ENCODE results near the gene ISLR. TPM values are rescaled to one million over a fixed set of nuclear protein-coding genes. Genes with fewer than 3 reads are reported as not detected.

ISLR gene
- total RNA-seq, 1 experiment from 2014 or later = 0.12 TPM

- H3K9me2 ChIP-seq (ENCODE audit: insufficient read depth) = no peaks in the 10 kb centered on the region
- no peak overlapping the region for H2AFZ ChIP-seq (ENCODE audit: low read depth, low read length, poor library complexity, severe bottlenecking)
- ATAC-seq (no peak), DNase-seq (ENCODE audit: low read depth, low spot score) (no peak)
- no peak overlapping the region for H3K27ac ChIP-seq (ENCODE audit: low read depth, low read length)
- no TSS peak for BruUV-seq (replicated peaks)
- no peak overlapping the region for H3K4me2 ChIP-seq (ENCODE audit: low read length)
- H3K9ac ChIP-seq (ENCODE audit: low read length) = no peak overlapping the region
- RAD21 ChIA-PET (ENCODE audit: low non-redundant PET in 1 of 2, low total read pairs in 2 of 2, uncharacterized antibody in 2 of 2, unreplicated experiment in 2 of 2) = no interaction called here
- H3K27me3 ChIP-seq (ENCODE audit: insufficient read depth, low read length) = peaks cover 50% of the 10 kb centered on the region; the same call in 1 of the 2 replicates
- POLR2A ChIA-PET = no interaction called here
- CTCF ChIA-PET = no interaction called here
- H3K4me1 ChIP-seq (ENCODE audit: control insufficient read depth in 1 of 2, insufficient read depth in 2 of 2, low read length in 2 of 2) = peaks cover 0 to 8% of the 10 kb centered on the region in 2 experiments; a peak in 3 of 4 replicates
- H3K79me2 ChIP-seq (ENCODE audit: insufficient read depth, low read length) = no peaks in the 10 kb centered on the region
- no peaks in the 10 kb centered on the region for H3K36me3 ChIP-seq (ENCODE audit: control insufficient read depth in 1 of 2, insufficient read depth in 2 of 2, low read length in 2 of 2)
- intact Hi-C loops (cut with micrococcal nuclease) = no loop called here
- H3K4me3 ChIP-seq (replicated peaks in 1 of 2; ENCODE audit: low read depth in 1 of 2, low read length in 2 of 2) = no peak overlapping the region
- no peaks in the 10 kb centered on the region for H3K9me3 ChIP-seq (ENCODE audit: control insufficient read depth in 1 of 2, insufficient read depth in 1 of 2, low read depth in 1 of 2, low read length in 2 of 2)
- TF ChIP-seq SIN3A (IDR thresholded peaks at IDR 0.05; ENCODE audit: low read depth) (no peak), TCF7L2 (IDR thresholded peaks at IDR 0.05; ENCODE audit: borderline replicate concordance, extremely low read depth, insufficient read depth, insufficient read length) (no peak), EZH2 (IDR thresholded peaks at IDR 0.05) (no peak), REST (IDR thresholded peaks at IDR 0.05; ENCODE audit: low read depth) (no peak), MAX (IDR thresholded peaks at IDR 0.05) (no peak), EGR1 (IDR thresholded peaks at IDR 0.05; ENCODE audit: low read depth) (no peak), ZNF274 (IDR thresholded peaks at IDR 0.05; ENCODE audit: low read depth, low read length) (no peak), ZBTB33 (IDR thresholded peaks at IDR 0.05; ENCODE audit: extremely low read depth, insufficient replicate concordance, low read length) (no peak), ZFX (IDR thresholded peaks at IDR 0.05) (no peak), POLR2A (IDR thresholded peaks at IDR 0.05; ENCODE audit: borderline replicate concordance, extremely low read depth, insufficient read depth, insufficient read length) (no peak), JUND (IDR thresholded peaks at IDR 0.05) (no peak), SRF (IDR thresholded peaks at IDR 0.05; ENCODE audit: low read depth) (no peak)
- no peaks in the 10 kb centered on the region for H4K20me1 ChIP-seq (ENCODE audit: insufficient read depth)
Observed at GRCh38 chr15:74188216-74188615, 14.7 kb downstream of the ISLR start.

All from HCT116 (cell line).